ENCODE measurements around the gene GARIN3.

Gene GARIN3

DNA sequence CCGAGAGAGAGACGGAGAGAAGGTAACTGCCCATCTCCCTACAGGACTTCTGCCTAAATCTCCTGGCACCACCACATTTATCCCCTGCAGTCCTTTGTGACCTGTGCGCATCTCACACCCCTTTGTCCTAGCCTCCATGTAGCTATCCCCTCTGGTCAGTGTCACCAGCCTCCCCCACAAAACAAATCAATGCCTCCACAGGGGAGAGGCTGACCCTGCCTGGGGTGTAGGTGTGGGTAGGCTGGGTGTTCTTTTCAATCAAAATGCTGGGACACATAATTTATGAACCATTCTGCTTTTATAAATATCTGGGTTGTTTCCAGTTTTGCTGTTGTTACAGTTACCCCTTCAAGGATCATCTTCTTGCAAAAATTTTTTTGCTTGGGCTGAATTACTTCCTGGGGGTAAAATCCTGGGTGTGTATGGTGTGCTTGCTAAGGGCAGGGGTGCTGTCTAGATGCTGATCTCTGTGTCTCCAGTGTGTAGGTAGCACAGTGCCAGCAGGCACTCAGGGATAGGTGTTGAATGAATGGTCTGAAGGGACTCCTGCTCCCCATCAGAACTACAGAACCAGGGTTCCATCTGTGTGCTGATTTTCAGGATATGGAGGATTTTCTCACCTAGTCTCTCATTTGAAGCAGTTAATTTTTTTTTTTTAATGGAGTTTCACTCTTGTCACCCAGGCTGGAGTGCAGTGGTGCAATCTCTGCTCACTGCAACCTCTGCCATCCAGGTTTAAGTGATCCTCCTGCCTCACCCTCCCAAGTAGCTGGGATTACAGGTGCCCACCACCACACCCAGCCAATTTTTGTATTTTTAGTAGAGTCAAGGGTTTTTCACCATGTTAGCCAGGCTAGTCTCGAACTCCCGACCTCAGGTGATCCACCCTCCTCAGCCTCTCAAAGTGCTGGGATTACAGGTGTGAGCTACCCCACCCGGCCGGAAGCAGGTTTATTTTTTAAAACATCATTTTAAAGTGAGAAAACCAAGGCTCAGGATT is at the start of gene GARIN3:
TSS of gene GARIN3 (minus strand) at position 51 of the 1,000 bp plus-strand sequence. CDS start 96 bp downstream, outside the sequence.
- H3K79me2 ChIP-seq (ENCODE audit: insufficient read depth, low read length): no peaks in the 10 kb centered on the region
- no peak within 1 kb of the TSS for H3K4me2 ChIP-seq (ENCODE audit: low read length)
- no peak within 1 kb of the TSS for H2AFZ ChIP-seq (ENCODE audit: low read length)
- no peaks in the 10 kb centered on the region for H3K36me3 ChIP-seq (ENCODE audit: insufficient read depth, low read length)
- TF ChIP-seq CTCF (IDR thresholded peaks at IDR 0.05; ENCODE audit: low read length) (no peak), EZH2 (IDR thresholded peaks at IDR 0.05; ENCODE audit: borderline replicate concordance, low read length) (no peak)
- no peak within 1 kb of the TSS for H3K4me3 ChIP-seq (ENCODE audit: low read depth, low read length, poor library complexity, severe bottlenecking)
- H3K27me3 ChIP-seq (ENCODE audit: insufficient read depth, low read length): no peaks in the 10 kb centered on the region
- no peaks in the 10 kb centered on the region for H3K9me3 ChIP-seq (ENCODE audit: low read length)
- no peak within 1 kb of the TSS for H3K27ac ChIP-seq (ENCODE audit: low read depth, low read length, poor library complexity, severe bottlenecking)
- H3K9ac ChIP-seq (ENCODE audit: low read length): no peak within 1 kb of the TSS
- no peaks in the 10 kb centered on the region for H3F3A ChIP-seq (ENCODE audit: insufficient read depth, low read length)
- peaks cover 14% of the 10 kb centered on the region for H3K4me1 ChIP-seq (ENCODE audit: insufficient read depth, low read length, severe bottlenecking)
- H3K9me2 ChIP-seq (ENCODE audit: low read depth, low read length): no peaks in the 10 kb centered on the region
- H4K20me1 ChIP-seq (ENCODE audit: insufficient read depth, low read length): no peaks in the 10 kb centered on the region

DNA sequence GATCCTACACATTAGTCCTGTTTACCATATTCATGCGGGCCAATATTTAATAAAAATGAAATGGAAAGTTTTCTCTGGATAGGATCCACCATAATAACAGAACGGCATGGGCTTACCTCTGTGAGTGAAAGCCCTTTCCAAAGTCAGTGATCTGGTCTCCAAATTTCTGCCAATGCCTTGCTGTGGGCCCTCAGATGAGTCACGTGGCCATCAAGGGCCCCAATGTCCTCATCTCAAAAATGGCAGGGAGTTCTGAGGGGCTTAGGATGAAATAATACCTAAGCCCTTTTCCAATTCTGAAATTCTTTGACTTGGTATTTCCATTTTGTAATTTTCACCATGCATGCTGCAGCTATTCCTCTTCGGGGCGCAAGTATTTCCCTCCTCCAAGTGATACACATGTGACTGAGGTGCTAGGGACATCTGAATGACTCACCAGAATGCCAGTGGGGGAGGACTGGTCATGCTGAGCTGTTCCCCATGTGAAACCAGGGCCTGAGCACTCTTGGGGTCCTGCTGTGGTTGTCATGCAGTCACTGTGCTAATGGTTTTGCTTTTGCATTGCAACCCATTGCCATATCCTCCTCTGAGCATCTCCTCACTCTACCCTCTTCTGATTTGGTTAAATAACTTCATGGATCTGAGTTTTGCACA is 49.6 kb upstream of the GARIN3 start:
- H4K20me1 ChIP-seq (ENCODE audit: insufficient read depth, low read length): no peaks in the 10 kb centered on the region
- TF ChIP-seq CTCF (IDR thresholded peaks at IDR 0.05; ENCODE audit: low read length) (no peak), EZH2 (IDR thresholded peaks at IDR 0.05; ENCODE audit: borderline replicate concordance, low read length) (no peak)
- H3F3A ChIP-seq (ENCODE audit: insufficient read depth, low read length): no peaks in the 10 kb centered on the region
- H3K79me2 ChIP-seq (ENCODE audit: insufficient read depth, low read length): no peaks in the 10 kb centered on the region
- peak overlapping the region; percentile 61; the same call in 1 of the 2 replicates for H3K4me2 ChIP-seq (ENCODE audit: low read length)
- peaks cover 76% of the 10 kb centered on the region for H3K4me1 ChIP-seq (ENCODE audit: insufficient read depth, low read length, severe bottlenecking)
- H3K36me3 ChIP-seq (ENCODE audit: insufficient read depth, low read length): peaks cover 75% of the 10 kb centered on the region
- no peaks in the 10 kb centered on the region for H3K27me3 ChIP-seq (ENCODE audit: insufficient read depth, low read length)
- no peak overlapping the region for H2AFZ ChIP-seq (ENCODE audit: low read length)
- no peaks in the 10 kb centered on the region for H3K9me3 ChIP-seq (ENCODE audit: low read length)
- H3K9ac ChIP-seq (ENCODE audit: low read length): peak overlapping the region; percentile 0; the same call in 1 of the 2 replicates
- no peaks in the 10 kb centered on the region for H3K9me2 ChIP-seq (ENCODE audit: low read depth, low read length)
- H3K4me3 ChIP-seq (ENCODE audit: low read depth, low read length, poor library complexity, severe bottlenecking): no peak overlapping the region
- peak overlapping the region; percentile 94 for H3K27ac ChIP-seq (ENCODE audit: low read depth, low read length, poor library complexity, severe bottlenecking)

DNA sequence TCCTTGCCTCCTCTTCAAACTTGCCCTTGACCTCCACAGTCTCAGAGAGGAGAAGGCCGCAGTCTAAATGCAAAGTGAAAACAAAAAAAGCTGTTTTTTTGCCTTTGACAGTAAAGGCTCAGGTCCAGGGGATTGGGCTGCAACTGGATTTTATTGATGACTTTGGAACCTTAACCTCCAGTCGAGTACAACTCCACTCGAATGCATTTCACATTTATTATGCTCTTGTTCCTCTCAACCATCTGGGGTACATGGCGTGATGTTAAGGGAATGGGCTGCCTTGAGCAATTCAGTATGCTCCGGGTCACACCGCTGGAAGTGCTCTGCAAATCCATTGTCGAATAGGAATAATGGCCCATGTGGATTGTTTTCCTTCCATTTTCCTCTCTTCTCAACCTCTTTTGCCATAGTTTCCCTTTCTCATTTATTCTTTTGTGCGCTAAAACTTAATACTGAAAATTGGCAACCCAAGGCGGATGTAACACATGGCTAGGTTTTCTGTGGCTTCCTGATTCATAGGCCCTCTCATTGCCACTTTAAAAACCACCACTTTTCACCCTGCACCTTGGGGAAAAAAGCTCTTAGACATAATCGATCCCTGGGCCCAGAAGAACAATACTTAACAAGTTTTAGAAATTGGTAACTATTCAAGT is 48.9 kb upstream of the GARIN3 start:
- no peaks in the 10 kb centered on the region for H4K20me1 ChIP-seq (ENCODE audit: insufficient read depth, low read length)
- peak overlapping the region; percentile 36; the same call in 1 of the 2 replicates for H2AFZ ChIP-seq (ENCODE audit: low read length)
- peak overlapping the region; percentile 61 for H3K4me2 ChIP-seq (ENCODE audit: low read length)

More for the DNA sequence above, 48.9 kb upstream of the GARIN3 start:
- Histone ChIP-seq H3K4me3 (ENCODE audit: low read depth, low read length, poor library complexity, severe bottlenecking) (peak overlapping the region; percentile 18), H3F3A (ENCODE audit: insufficient read depth, low read length) (no peaks in the 10 kb centered on the region), H3K9ac (ENCODE audit: low read length) (peak overlapping the region; percentile 51), H3K27ac (ENCODE audit: low read depth, low read length, poor library complexity, severe bottlenecking) (peak overlapping the region; percentile 94), H3K27me3 (ENCODE audit: insufficient read depth, low read length) (no peaks in the 10 kb centered on the region), H3K9me3 (ENCODE audit: low read length) (no peaks in the 10 kb centered on the region), H3K36me3 (ENCODE audit: insufficient read depth, low read length) (peaks cover 70% of the 10 kb centered on the region), H3K79me2 (ENCODE audit: insufficient read depth, low read length) (no peaks in the 10 kb centered on the region), H3K4me1 (ENCODE audit: insufficient read depth, low read length, severe bottlenecking) (peaks cover 80% of the 10 kb centered on the region), H3K9me2 (ENCODE audit: low read depth, low read length) (no peaks in the 10 kb centered on the region)
- TF ChIP-seq EZH2 (IDR thresholded peaks at IDR 0.05; ENCODE audit: borderline replicate concordance, low read length) (no peak), CTCF (IDR thresholded peaks at IDR 0.05; ENCODE audit: low read length) (no peak)
